Measurements from ENCODE around the gene UMPS.
"Not testable (repeated sequence)": the region's sequence is repeated elsewhere in the genome, so short reads cannot be mapped to it uniquely, and the experiment has no call there.

UMPS gene

GRCh38 chr3:124781476-124782376 is 51.5 kb downstream of the UMPS start:
- no peak for DNase-seq

GRCh38 chr3:124782377-124782712 is 52.1 kb downstream of the UMPS start:
- not testable (repeated sequence) for DNase-seq

GRCh38 chr3:124783696-124784095 is 53.4 kb downstream of the UMPS start:
- DNase-seq = no peak

- no peak for DNase-seq
Observed at GRCh38 chr3:124784686-124785382, 54.6 kb downstream of the UMPS start.

- DNase-seq = no peak
Observed at GRCh38 chr3:124785973-124786372, 55.7 kb downstream of the UMPS start.

GRCh38 chr3:124786511-124787241 is 56.4 kb downstream of the UMPS start:
- DNase-seq = no peak

GRCh38 chr3:124787476-124788195 is 57.4 kb downstream of the UMPS start:
- no peak for DNase-seq

- DNase-seq = no peak
Observed at GRCh38 chr3:124788254-124788745, 58.0 kb downstream of the UMPS start.

- not testable (repeated sequence) for DNase-seq
Observed at GRCh38 chr3:124789103-124789502, 58.9 kb downstream of the UMPS start.

- no peak for DNase-seq
Observed at GRCh38 chr3:124791142-124791541, 60.9 kb downstream of the UMPS start.

- DNase-seq = no peak
Observed at GRCh38 chr3:124791639-124792151, 61.4 kb downstream of the UMPS start.

GRCh38 chr3:124792341-124793040 is 62.2 kb downstream of the UMPS start:
- DNase-seq = no peak

GRCh38 chr3:124793054-124793739 is 62.9 kb downstream of the UMPS start:
- DNase-seq = no peak

- DNase-seq = no peak
Observed at GRCh38 chr3:124796477-124796876, 66.2 kb downstream of the UMPS start.

- DNase-seq = no peak
Observed at GRCh38 chr3:124797426-124797945, 67.2 kb downstream of the UMPS start.
